Neural crest cell (in vitro differentiated cells): ENCODE results near the gene MAPK14. TPM values are rescaled to one million over a fixed set of nuclear protein-coding genes. Genes with fewer than 3 reads are reported as not detected.
"Not testable (repeated sequence)": the region's sequence is repeated elsewhere in the genome, so short reads cannot be mapped to it uniquely, and the experiment has no call there.

ENCODE experiments used
- DNase-seq: peaks from one replicate; pipeline ENCODE4 v3.0.0; 2021; ENCODE audit warnings: low read depth, mixed read lengths, low spot score
- H3K27ac Mint-ChIP-seq: one replicate; pipeline ENCODE4 v1.8.0; 2021; ENCODE audit warnings: mild to moderate bottlenecking, mixed read lengths; ENCODE audit not compliant: unreplicated experiment
- H3K27me3 Mint-ChIP-seq: 2 replicates; pipeline ENCODE4 v1.8.0; 2021; ENCODE audit warnings: low read depth, mild to moderate bottlenecking, mixed read lengths
- H3K36me3 Mint-ChIP-seq: 2 replicates; pipeline ENCODE4 v1.8.0; 2021; ENCODE audit warnings: low read depth, mild to moderate bottlenecking, mixed read lengths
- H3K4me1 Mint-ChIP-seq: 2 replicates; pipeline ENCODE4 v1.8.0; 2021; ENCODE audit warnings: mixed read lengths
- H3K4me3 Mint-ChIP-seq: one replicate; pipeline ENCODE4 v1.8.0; 2021; ENCODE audit warnings: mild to moderate bottlenecking, mixed read lengths
- H3K9me3 Mint-ChIP-seq: 2 replicates; pipeline ENCODE4 v1.8.0; 2021; ENCODE audit warnings: mixed read lengths
- CTCF ChIP-seq: fragments of 200-600 bp; sonication (generic); conservative IDR thresholded peaks from 2 replicates; pipeline ENCODE4 v1.5.0; 2021; ENCODE audit warnings: antibody characterized with exemption, mild to moderate bottlenecking
- long read RNA-seq: library from polyadenylated mRNA; unstranded; transcript quantifications from one replicate; pipeline ENCODE4 v2.0.0, GENCODE V29; 2020
- total RNA-seq: library from RNA; stranded (reverse); gene quantifications from 2 replicates; pipeline ENCODE4 v1.2.1, GENCODE V29; 2021

MAPK14 gene
- 31.6 and 34.0 TPM in 2 replicates for total RNA-seq
- long read RNA-seq, partial matches to known transcripts = 2 of 11 reads
- long read RNA-seq, other reads (novel, unspliced or antisense) = 9 of 11 reads

DNA sequence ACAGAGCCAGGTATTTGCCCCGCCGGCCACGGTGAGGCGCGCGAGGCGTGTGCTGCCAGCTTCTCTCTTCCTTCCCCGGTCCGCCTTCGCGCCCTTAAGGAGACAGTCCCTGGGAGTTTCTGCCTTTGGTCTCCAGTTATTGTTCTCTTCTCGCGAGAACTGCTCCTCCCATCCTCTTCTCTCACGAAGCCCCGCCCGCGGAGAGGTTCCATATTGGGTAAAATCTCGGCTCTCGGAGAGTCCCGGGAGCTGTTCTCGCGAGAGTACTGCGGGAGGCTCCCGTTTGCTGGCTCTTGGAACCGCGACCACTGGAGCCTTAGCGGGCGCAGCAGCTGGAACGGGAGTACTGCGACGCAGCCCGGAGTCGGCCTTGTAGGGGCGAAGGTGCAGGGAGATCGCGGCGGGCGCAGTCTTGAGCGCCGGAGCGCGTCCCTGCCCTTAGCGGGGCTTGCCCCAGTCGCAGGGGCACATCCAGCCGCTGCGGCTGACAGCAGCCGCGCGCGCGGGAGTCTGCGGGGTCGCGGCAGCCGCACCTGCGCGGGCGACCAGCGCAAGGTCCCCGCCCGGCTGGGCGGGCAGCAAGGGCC, at the start of gene MAPK14:
Gene MAPK14 (plus strand): TSS at position 308 of the 587 bp plus-strand sequence. CDS start 350 bp downstream, outside the sequence.
- H3K36me3 Mint-ChIP-seq = peaks cover 3% of the 10 kb centered on the region
- peaks cover 39% of the 10 kb centered on the region for H3K4me1 Mint-ChIP-seq
- peak; percentile 86 for TF ChIP-seq CTCF
- H3K27ac Mint-ChIP-seq = no peak within 1 kb of the TSS
- DNase-seq = peak; percentile 98
- peak within 1 kb of the TSS; percentile 92 for H3K4me3 Mint-ChIP-seq
- peaks cover 4% of the 10 kb centered on the region for H3K9me3 Mint-ChIP-seq
- peaks cover 28% of the 10 kb centered on the region for H3K27me3 Mint-ChIP-seq

- H3K4me3 Mint-ChIP-seq, H3K27ac Mint-ChIP-seq, H3K9me3 Mint-ChIP-seq, H3K4me1 Mint-ChIP-seq, H3K36me3 Mint-ChIP-seq, DNase-seq: not testable (repeated sequence)
- H3K27me3 Mint-ChIP-seq = peaks cover 18% of the 10 kb centered on the region
Observed at GRCh38 chr6:35980126-35980525, 47.5 kb upstream of the MAPK14 start.

GRCh38 chr6:35980991-35981645, 46.5 kb upstream of the MAPK14 start:
- H3K27ac Mint-ChIP-seq = no peak overlapping the region
- no peak for TF ChIP-seq CTCF
- no peak for DNase-seq
- no peaks in the 10 kb centered on the region for H3K9me3 Mint-ChIP-seq
- H3K36me3 Mint-ChIP-seq = no peaks in the 10 kb centered on the region
- H3K4me1 Mint-ChIP-seq = no peaks in the 10 kb centered on the region
- no peak overlapping the region for H3K4me3 Mint-ChIP-seq
- peaks cover 19% of the 10 kb centered on the region for H3K27me3 Mint-ChIP-seq

- H3K9me3 Mint-ChIP-seq = no peaks in the 10 kb centered on the region
- H3K27me3 Mint-ChIP-seq = peaks cover 17% of the 10 kb centered on the region
- DNase-seq = no peak
- no peak for TF ChIP-seq CTCF
- no peak overlapping the region for H3K27ac Mint-ChIP-seq
- H3K36me3 Mint-ChIP-seq = no peaks in the 10 kb centered on the region
- H3K4me3 Mint-ChIP-seq = no peak overlapping the region
- H3K4me1 Mint-ChIP-seq = no peaks in the 10 kb centered on the region
Observed at GRCh38 chr6:35984701-35985100, 42.9 kb upstream of the MAPK14 start.

GRCh38 chr6:35988047-35988446, 39.6 kb upstream of the MAPK14 start:
- H3K9me3 Mint-ChIP-seq, H3K4me3 Mint-ChIP-seq, H3K4me1 Mint-ChIP-seq, DNase-seq, H3K27me3 Mint-ChIP-seq, H3K36me3 Mint-ChIP-seq, H3K27ac Mint-ChIP-seq: not testable (repeated sequence)

- Mint-ChIP-seq H3K9me3 (no peaks in the 10 kb centered on the region), H3K4me1 (no peaks in the 10 kb centered on the region), H3K27me3 (no peaks in the 10 kb centered on the region), H3K4me3 (no peak overlapping the region), H3K36me3 (no peaks in the 10 kb centered on the region), H3K27ac (no peak overlapping the region)
- TF ChIP-seq CTCF = no peak
- no peak for DNase-seq
Observed at GRCh38 chr6:35993150-35993549, 34.5 kb upstream of the MAPK14 start.
